Stimulated activated CD4-positive, alpha-beta T cell treated with anti-CD3 and anti-CD28 coated beads, Interleukin-4, amount 100 ng/mL, for 24 hours (primary cell): ENCODE data around the gene ZNF536.

Experiments
- DNase-seq: peaks from one replicate; pipeline ENCODE4 v3.0.0-alpha.2; 2020

The ZNF536 gene

GRCh38 chr19:30580673-30581072, 208.5 kb downstream of the ZNF536 start:
- DNase-seq = no peak

DNA sequence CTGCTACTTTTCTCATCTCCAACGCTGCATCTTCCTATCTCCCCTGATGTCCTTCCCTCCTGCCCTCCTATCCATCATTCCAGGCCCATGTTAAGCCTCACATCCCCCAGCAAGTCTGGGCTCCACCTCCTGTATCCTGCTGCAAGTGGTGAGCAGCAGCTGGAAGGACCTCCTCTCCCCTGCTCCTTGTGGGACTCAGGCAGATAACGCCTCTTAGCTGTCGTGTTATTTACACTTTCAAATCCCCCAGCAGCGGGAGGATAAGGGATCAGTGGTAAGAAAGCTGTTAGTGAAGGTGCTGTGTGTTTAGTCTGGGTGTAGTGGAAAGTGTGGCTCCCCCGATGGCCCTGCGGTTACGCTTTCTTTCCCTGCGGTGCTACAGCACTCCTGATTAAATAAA, 211.9 kb downstream of the ZNF536 start:
- no peak for DNase-seq

DNA sequence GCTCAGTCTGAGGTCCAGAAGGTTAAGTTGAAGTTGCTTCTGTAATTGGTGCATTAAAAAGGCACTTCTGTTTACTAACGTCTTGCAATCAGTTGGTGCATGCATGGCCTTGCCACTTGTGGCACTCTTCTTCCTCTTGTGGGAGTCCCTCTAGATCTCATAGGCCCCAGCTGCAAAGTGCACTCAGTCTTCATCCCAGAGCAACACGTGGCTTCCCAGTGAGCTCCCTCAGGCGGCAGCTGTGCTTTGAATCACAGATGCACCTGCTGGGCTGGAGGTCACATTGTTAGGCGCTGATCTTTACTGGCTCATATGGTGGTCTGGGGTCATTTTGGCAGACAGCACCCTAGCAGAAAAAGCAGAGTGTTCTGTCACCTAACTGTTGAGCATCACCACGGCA, 215.7 kb downstream of the ZNF536 start:
- no peak for DNase-seq

- DNase-seq = no peak
Measured at GRCh38 chr19:30590596-30591229, 218.5 kb downstream of the ZNF536 start.

DNA sequence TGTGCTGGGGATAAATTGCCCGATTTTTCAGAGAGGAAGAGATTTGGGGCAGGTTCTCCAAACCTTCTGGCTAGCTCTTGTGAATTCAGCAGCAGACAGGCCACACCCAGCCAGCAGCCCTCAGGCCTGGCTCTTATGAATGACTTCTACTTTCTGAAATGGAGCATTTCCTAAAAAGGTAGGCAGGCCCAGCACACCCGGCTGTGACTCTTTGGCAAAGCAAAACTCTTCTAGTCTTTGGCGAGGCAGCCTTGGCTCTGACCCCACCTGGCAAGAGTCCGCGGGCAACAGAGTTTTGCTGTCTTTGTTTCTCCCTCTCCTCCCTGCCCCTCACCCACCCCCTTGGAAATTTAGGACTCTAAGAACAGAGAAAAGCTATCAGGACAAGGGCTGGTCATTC, 221.2 kb downstream of the ZNF536 start:
- no peak for DNase-seq

- no peak for DNase-seq
Measured at GRCh38 chr19:30593975-30594745, 222.0 kb downstream of the ZNF536 start.

- no peak for DNase-seq
Measured at GRCh38 chr19:30596268-30596667, 224.1 kb downstream of the ZNF536 start.

DNA sequence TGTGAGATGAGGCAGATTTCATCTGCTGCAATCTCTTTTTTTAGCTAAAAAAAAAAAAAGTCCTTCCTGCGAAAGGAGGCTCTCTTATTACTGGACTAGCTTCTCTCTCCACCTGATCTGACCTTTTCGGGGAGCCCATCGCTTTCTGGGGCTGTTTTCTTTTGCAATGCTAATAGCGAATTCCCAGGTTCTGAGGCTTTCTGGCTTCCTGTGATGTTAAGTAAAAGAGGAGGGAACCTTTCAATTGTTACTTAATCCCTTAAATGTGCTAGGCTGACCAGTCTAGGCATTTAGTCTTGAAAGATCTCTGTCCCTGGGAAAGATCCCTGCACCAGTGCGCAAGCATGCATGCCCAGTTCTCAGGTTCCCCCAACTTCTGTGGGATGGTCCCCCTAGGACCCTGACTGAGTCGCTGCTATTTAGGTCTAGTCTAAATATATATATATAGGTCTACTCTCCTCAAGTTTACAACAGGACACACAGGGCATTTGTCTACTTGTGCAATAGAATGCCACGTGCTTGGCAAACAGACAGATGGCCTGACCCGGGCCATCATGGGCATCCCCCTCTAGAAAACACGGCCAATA, 224.7 kb downstream of the ZNF536 start:
- no peak for DNase-seq

DNA sequence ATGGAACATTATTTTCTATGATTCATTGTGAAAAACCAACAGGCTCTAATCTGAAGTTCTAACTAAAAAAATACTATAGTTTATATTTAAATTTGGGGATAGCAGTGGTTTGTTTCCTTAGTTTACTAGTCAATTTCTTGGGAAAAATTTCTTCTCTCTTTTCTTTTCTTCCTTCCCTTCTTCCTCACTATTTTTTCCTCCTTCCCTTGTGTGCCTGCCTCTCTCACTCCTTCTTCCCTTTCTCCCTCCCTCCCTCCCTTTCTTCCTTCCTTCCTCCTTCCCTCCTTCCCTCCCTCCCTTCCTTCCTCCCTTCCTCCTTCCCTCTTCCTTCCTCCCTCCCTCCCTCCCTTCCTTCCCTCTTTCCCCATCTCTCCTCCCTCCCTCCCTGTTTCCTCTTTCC, 226.5 kb downstream of the ZNF536 start:
- no peak for DNase-seq

DNA sequence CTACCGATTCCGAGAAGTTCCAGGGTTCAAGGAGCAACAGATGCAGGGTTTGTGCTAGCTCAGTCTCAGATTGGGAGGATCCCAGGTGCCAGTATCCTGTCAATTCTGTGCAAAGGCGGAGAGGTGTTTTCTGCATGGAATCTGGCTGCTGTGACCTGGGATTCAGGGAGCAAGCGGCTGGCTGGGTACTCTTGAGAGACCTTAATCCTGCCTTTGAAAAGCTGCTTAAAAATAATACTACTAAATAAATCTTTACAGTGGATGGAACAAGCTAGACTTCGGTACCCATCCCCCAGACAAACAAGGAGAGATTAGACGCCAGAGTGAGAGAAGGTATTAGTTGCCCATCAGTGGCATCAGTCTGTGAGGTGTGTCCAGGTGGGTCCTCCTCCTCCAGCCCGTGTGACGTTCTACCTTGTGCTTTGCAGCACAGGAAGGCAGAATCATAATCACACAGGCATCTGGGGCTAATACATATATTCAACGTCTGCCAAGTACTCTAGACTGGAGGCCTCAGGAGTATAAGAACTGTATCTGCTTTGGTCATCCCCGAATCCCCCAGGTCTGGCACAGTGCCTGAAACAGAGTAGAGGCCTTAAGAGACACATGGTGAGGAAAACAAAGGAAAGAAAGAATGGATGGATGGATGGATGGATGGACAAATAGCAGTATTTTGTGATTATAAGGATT, 230.6 kb downstream of the ZNF536 start:
- no peak for DNase-seq

DNA sequence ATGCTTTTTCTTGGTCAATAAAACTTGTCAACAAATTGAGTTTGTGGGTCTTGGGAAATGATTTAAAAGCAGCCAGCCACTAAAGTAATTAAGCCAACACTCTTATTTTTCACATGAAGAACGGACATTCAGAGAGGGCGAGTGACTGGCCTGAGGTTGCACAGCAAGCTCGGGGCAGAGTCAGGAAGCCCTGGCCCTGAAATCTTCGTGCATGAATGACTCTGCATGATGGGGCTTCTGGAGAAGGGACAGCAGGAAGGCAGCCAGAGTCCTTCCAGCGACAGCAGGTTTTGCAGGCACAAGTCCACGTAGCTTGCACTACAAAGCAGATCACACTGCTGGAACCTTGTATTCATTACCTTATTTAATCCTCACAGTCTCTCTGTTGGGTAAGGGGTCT, 232.5 kb downstream of the ZNF536 start:
- no peak for DNase-seq

DNA sequence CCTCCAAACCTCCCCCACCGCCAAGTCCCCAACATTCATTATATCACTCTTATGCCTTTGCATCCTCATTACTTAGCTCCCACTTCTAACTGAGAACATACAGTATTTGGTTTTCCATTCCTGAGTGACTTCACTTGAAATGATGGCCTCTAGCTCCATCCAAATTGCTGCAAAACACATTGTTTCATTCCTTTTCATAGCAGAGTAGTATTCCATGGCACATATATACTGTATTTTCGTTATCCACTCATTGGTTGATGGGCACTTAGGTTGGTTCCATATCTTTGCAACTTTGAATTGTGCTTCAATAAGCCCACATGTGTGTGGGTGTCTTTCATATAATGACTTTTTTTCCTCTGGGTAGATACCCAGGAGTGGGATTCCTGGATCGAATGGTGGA, 233.1 kb downstream of the ZNF536 start:
- DNase-seq = no peak

DNA sequence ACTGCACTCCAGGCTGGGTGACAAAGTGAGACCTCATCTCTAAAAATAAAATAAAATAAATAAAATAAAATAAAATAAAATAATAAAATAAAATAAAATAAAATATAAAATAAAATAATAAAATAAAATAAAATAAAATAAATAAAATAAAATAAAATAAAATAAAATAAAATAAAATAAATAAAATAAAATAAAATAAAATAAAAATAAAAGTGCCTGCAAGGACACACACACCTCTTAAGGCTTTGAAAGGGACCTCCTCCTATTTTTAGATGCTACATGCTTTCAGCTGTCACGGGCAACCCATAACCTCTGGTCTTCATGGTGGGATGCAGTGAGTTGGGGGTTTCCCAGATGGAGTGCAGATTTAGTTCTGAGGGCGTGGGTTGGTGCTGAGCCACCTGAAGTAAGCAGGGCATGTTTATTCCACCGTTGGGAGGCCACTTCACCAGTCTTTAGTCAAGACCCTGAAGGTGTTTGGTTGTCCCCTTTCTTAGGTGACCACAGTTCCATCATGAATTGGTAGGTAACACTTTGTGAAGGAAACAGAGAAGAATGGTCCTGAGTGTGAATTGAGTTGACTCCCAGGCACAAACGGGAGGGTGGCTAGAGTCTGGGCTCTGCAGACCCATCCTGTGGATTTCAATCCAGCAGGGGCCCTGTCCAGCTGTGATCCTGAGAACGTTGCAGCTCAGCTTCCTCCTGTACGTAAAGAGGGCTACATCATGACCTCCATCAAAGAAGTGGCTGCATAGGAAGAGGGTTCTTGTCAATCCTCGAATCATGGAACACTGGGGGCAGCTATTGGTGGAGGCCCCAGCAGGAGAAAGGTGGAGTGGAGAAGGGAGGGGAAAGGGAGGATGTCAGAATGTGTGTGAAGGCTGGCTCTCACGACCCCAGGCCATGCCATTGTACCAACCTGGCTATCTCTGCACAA, 234.2 kb downstream of the ZNF536 start:
- DNase-seq = no peak
